ENCODE measurements around the gene KMT2A. TPM values are rescaled to one million over a fixed set of nuclear protein-coding genes. Genes with fewer than 3 reads are reported as not detected.

KMT2A gene
- total and polyA plus RNA-seq, 2 experiments from 2014 or later: 34.3 to 72.2 TPM

- H4K20me1 ChIP-seq (replicated peaks; ENCODE audit: insufficient read depth): 0 out of 2 replicates have a peak, but pooled peaks cover under 1% of the 10 kb centered on the region
- H3K4me3 ChIP-seq: peak overlapping the region; percentile 99
- Mint-ChIP-seq H3K27me3 (ENCODE audit: insufficient read depth, low read depth, poor library complexity) (peaks cover 14% of the 10 kb centered on the region), H3K36me3 (ENCODE audit: low read depth) (no peaks in the 10 kb centered on the region; the same call in 2 of the 3 replicates), H3K9me3 (no peaks in the 10 kb centered on the region), H3K4me3 (peak overlapping the region; percentile 92), H3K4me1 (peaks cover 27% of the 10 kb centered on the region), H3K27ac (peak overlapping the region; percentile 31; the same call in 1 of the 2 replicates)
- no peak for TF ChIP-seq EZH2 (IDR thresholded peaks at IDR 0.05; ENCODE audit: low read depth, unreplicated experiment)
- no peak for TF ChIP-seq ZNF462 (CRISPR knock-in tag; IDR thresholded peaks at IDR 0.05)
- no peak for TF ChIP-seq REST (IDR thresholded peaks at IDR 0.05; ENCODE audit: unreplicated experiment)
- TF ChIP-seq ZNF114 (CRISPR knock-in tag; IDR thresholded peaks at IDR 0.05): no peak
- TF ChIP-seq CTCF (conservative IDR thresholded peaks at IDR 0.05; ENCODE audit: low read depth in 2 of 2): no peak
- TF ChIP-seq EZH2phosphoT487 (IDR thresholded peaks at IDR 0.05; ENCODE audit: unreplicated experiment): no peak
- no peak for TF ChIP-seq ETS1 (IDR thresholded peaks at IDR 0.05)
- TF ChIP-seq POLR2AphosphoS5 (IDR thresholded peaks at IDR 0.05; ENCODE audit: low read depth): no peak
- no peak for TF ChIP-seq CREB1 (CRISPR knock-in tag; IDR thresholded peaks at IDR 0.05; ENCODE audit: low read depth)
- TF ChIP-seq STAT1 (IDR thresholded peaks at IDR 0.05; ENCODE audit: unreplicated experiment): no peak
- TF ChIP-seq ZNF331 (CRISPR knock-in tag; IDR thresholded peaks at IDR 0.05; ENCODE audit: low read depth): no peak
- TF ChIP-seq JUNB (IDR thresholded peaks at IDR 0.05; ENCODE audit: unreplicated experiment): no peak
- no peak for TF ChIP-seq NANOG (IDR thresholded peaks at IDR 0.05; ENCODE audit: borderline replicate concordance)
- H3K36me3 ChIP-seq (ENCODE audit: insufficient read depth): no peaks in the 10 kb centered on the region
- H3K4me2 ChIP-seq: peak overlapping the region; percentile 88
- peak overlapping the region; percentile 99 for H2AFZ ChIP-seq
- H3K79me2 ChIP-seq (replicated peaks; ENCODE audit: insufficient read depth): no peaks in the 10 kb centered on the region
- H3K9me2 ChIP-seq (ENCODE audit: insufficient read depth): no peaks in the 10 kb centered on the region; the same call in 1 of the 2 replicates
- H3K27ac ChIP-seq (ENCODE audit: low read depth): no peak overlapping the region
- ATAC-seq: peak; percentile 9
- peaks cover 24% of the 10 kb centered on the region; the same call in 1 of the 2 replicates for H3F3A ChIP-seq (replicated peaks; ENCODE audit: low read depth)
- DNase-seq (ENCODE audit: low spot score): peak; percentile 36
- peaks cover 13% of the 10 kb centered on the region for H3K4me1 ChIP-seq (ENCODE audit: insufficient read depth)
- H3K27me3 ChIP-seq (ENCODE audit: insufficient read depth): peaks cover 6% of the 10 kb centered on the region; the same call in 1 of the 2 replicates
Measured at GRCh38 chr11:118531597-118532084, 95.3 kb downstream of the KMT2A start.
